HG02642 (cell line): Measurements from ENCODE around the gene LRPAP1.
A peak's percentile ranks its signal among the peaks of the same experiment; 100 is the strongest.

ENCODE experiments used
- ATAC-seq: cut with Tn5 transposase; IDR thresholded peaks from one replicate; pipeline ENCODE4 v1.9.1; 2021; ENCODE audit warnings: mild to moderate bottlenecking; ENCODE audit not compliant: unreplicated experiment, poor library complexity

LRPAP1 gene

GRCh38 chr4:3489451-3489962 is 42.7 kb downstream of the LRPAP1 start:
- no peak for ATAC-seq

- no peak for ATAC-seq
Measured at GRCh38 chr4:3488820-3489219, 43.4 kb downstream of the LRPAP1 start.

- no peak for ATAC-seq
Measured at GRCh38 chr4:3487861-3488260, 44.4 kb downstream of the LRPAP1 start.

- ATAC-seq = no peak
Measured at GRCh38 chr4:3486541-3487540, 45.4 kb downstream of the LRPAP1 start.

GRCh38 chr4:3485886-3486540 is 46.2 kb downstream of the LRPAP1 start:
- no peak for ATAC-seq

- ATAC-seq = no peak
Measured at GRCh38 chr4:3485011-3485791, 47.0 kb downstream of the LRPAP1 start.

- no peak for ATAC-seq
Measured at GRCh38 chr4:3484057-3484973, 47.9 kb downstream of the LRPAP1 start.

GRCh38 chr4:3483471-3483921 is 48.7 kb downstream of the LRPAP1 start:
- no peak for ATAC-seq

- ATAC-seq = no peak
Measured at GRCh38 chr4:3482707-3483106, 49.5 kb downstream of the LRPAP1 start.

- ATAC-seq = no peak
Measured at GRCh38 chr4:3481783-3482393, 50.3 kb downstream of the LRPAP1 start.

- ATAC-seq = no peak
Measured at GRCh38 chr4:3481113-3481531, 51.1 kb downstream of the LRPAP1 start.

- peak; percentile 57 for ATAC-seq
Measured at GRCh38 chr4:3480528-3481112, 51.6 kb downstream of the LRPAP1 start.

- no peak for ATAC-seq
Measured at GRCh38 chr4:3479358-3480101, 52.7 kb downstream of the LRPAP1 start.

- ATAC-seq = no peak
Measured at GRCh38 chr4:3478446-3479357, 53.5 kb downstream of the LRPAP1 start.

GRCh38 chr4:3477750-3478430 is 54.3 kb downstream of the LRPAP1 start:
- ATAC-seq = no peak
